Large intestine (tissue), 3 donors: ENCODE results near the gene PRCD. TPM values are rescaled to one million over a fixed set of nuclear protein-coding genes. Genes with fewer than 3 reads are reported as not detected.

Experiments used
- DNase-seq, 2 donors: peaks; one replicate each; pipeline versions ENCODE4 v3.0.0 to v3.0.0-alpha.2; 2013
- H3K27ac ChIP-seq: one replicate; pipeline ENCODE4 v1.5.1; 2013; ENCODE audit warnings: low read length
- H3K27me3 ChIP-seq: 2 replicates; pipeline ENCODE4 v1.6.1; 2013; ENCODE audit warnings: low read length; ENCODE audit not compliant: control insufficient read depth, insufficient read depth
- H3K36me3 ChIP-seq: 2 replicates; pipeline ENCODE4 v1.6.1; 2013; ENCODE audit warnings: low read length; ENCODE audit not compliant: control insufficient read depth, insufficient read depth
- H3K4me1 ChIP-seq: one replicate; pipeline ENCODE4 v1.6.1; 2013; ENCODE audit warnings: low read length; ENCODE audit not compliant: control insufficient read depth, insufficient read depth
- H3K4me3 ChIP-seq: one replicate; pipeline ENCODE4 v1.5.1; 2013; ENCODE audit warnings: low read length
- H3K9me3 ChIP-seq: one replicate; pipeline ENCODE4 v1.6.1; 2013; ENCODE audit warnings: mild to moderate bottlenecking, low read depth, low read length, moderate library complexity; ENCODE audit not compliant: control insufficient read depth
- WGBS: methylation state at CpG from one replicate; pipeline ENCODE4 v1.1.5; 2013; ENCODE audit warnings: low lambda C conversion rate; ENCODE audit not compliant: insufficient coverage; 5-methylcytosine and 5-hydroxymethylcytosine counted together
- polyA plus RNA-seq: library from polyadenylated mRNA; unstranded; fragments of 120-200 nt; gene quantifications from one replicate; pipeline ENCODE4 v1.2.1, GENCODE V29; 2013

PRCD gene
- polyA plus RNA-seq, 1 donor, result 4.7 TPM

DNA sequence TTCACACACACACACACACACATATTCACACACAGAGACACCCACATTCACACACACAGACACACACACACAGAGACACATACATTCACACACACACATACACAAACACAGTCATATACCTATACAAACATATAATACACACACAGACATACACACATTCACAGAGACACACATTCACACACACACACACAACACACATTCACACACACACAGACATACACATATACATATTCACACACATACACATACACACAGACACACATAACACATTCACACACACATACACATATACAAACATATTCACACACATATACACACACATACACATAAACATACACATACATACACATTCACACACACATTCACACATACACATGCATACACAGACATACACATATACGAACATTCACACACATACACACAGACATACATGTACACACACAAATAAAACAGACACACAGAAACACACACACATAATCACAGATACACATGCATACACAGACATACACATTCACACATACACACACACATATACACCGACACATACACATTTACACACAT lies 7.9 kb downstream of the PRCD start:
- peaks cover 20% of the 10 kb centered on the region for H3K27me3 ChIP-seq
- no CpG with 5 or more reads among the region's 2 CpGs for WGBS
- peaks cover 12% of the 10 kb centered on the region for H3K4me1 ChIP-seq
- no peak overlapping the region for H3K4me3 ChIP-seq
- no peaks in the 10 kb centered on the region for H3K36me3 ChIP-seq
- H3K27ac ChIP-seq, result no peak overlapping the region
- peaks cover 3% of the 10 kb centered on the region for H3K9me3 ChIP-seq
- DNase-seq, result no peak

DNA sequence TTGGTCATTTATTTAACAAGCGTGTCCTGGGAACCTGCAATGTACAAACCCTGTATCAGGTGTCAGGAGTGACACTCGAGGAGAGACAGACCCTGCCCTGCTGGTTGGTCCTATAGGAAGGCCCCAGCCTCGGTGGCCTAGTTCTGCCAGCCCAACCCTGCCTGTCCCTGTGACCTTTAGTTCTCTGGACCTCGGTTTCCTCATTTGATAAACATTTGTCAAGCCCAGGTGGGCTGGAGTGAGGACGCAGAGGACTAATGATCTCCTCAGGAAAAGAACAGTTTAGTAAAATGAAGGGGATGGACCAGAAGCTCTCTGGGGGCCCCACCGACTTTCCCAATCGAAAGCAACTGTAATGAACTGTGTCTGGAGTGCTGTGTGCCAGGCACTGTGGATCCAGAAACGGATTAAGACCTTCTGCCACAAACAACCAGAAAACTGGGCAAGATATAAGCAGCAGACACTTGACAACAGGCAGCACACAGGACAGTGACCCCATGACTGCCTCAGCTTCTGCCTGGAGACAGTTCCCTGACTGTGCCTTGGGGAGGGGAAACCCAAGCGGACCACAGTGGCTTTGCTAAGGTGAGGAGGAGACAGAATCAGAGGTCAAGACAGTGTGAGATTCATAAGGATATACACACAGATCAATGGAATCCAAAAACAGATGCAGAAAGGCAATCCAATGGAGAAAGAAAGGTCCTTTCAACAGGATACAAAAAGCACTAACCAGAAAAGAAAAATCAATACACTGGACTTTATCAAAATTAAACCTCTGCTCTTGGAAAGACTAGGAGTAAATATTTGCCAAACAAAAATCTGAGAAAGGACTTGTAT lies 8.8 kb downstream of the PRCD start:
- WGBS, result no CpG with 5 or more reads among the region's 9 CpGs

DNA sequence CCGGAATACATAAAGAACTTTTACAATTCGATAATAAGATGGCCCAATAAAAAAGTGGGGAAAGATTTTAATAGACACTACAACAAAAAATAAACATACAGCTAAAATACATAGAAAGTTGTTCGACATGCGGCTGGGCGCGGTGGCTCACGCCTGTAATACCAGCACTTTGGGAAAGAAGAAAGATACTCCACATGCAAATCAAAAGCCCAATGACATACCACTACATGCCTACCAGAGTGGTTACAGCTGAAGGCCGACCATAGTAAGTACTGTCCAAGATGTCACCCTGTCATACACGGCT lies 9.3 kb downstream of the PRCD start:
- Histone ChIP-seq H3K27ac (no peak overlapping the region), H3K4me1 (peaks cover 12% of the 10 kb centered on the region), H3K4me3 (no peak overlapping the region), H3K36me3 (no peaks in the 10 kb centered on the region), H3K27me3 (peaks cover 7% of the 10 kb centered on the region), H3K9me3 (peaks cover under 1% of the 10 kb centered on the region)
- no peak for DNase-seq
- 91% methylated on average over 7 of the region's 9 CpGs for WGBS

More for the DNA sequence above, 8.8 kb downstream of the PRCD start:
- Histone ChIP-seq H3K36me3 (no peaks in the 10 kb centered on the region), H3K4me1 (peaks cover 12% of the 10 kb centered on the region), H3K27me3 (peaks cover 13% of the 10 kb centered on the region), H3K4me3 (no peak overlapping the region), H3K9me3 (peaks cover 3% of the 10 kb centered on the region), H3K27ac (no peak overlapping the region)
- DNase-seq, result no peak

DNA sequence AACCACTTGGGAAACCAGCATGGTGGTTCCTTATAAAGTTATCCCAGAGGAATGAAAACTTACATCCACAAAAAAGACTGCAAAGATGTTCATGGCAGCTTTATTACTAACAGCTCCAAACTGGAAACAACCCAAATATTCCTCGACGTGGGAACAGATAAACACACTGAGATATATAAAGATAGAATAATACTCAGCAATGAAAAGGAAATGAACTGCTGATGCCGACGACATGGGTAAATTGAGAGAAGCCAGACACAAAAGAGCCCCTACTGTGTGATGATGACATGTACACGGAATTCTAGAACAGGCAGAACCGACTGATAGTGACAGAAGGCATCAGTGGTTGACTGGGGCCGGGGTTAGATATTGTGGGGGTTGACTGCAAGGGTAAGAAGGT lies 9.7 kb downstream of the PRCD start:
- Histone ChIP-seq H3K4me1 (peaks cover 12% of the 10 kb centered on the region), H3K4me3 (no peak overlapping the region), H3K27ac (no peak overlapping the region), H3K27me3 (peaks cover 3% of the 10 kb centered on the region), H3K9me3 (no peaks in the 10 kb centered on the region), H3K36me3 (no peaks in the 10 kb centered on the region)
- no CpG with 5 or more reads among the region's 7 CpGs for WGBS
- DNase-seq, result no peak

DNA sequence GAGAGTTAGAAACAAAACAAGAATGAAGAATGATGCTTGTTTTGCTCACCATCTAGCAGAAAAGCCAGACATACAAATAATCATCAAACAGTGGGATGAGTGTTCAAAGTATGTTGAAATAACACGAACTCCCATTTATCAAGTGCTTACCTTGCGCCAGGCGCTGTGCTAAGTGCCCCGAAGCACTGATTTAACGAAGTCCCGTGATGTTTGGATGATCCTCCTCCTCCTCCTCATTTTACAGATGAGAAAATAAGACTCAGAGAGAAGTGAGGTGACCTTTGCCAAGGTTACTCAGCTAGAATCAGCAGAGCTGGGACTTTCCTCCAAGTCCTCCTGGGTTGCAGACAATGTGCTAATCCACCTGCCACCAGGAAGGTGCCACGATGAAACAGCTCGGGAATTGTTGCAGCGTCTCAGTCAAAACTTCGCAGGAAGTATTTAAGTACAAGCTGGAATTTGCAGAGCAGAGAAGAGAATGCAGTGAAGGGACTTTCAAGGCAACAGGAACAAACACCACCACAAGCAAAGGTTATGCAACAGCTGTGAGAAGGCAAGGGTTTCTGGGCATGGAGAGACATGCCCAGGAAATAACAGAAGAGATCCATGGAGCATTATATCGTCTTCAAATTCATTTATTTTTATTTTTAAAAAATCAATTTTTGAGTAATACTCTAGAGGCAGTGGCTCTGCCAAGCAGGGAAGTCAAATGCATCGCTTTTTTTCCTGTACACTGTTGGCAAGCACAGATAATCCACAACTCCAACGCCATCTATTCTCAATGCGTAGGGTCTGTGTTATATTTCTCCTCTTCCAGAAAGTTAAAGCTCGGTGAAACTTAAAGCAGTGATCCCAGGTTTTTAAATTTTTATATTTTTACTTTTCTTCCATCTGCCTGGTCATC lies 11.1 kb downstream of the PRCD start:
- no peak overlapping the region for H3K27ac ChIP-seq
- H3K36me3 ChIP-seq, result no peaks in the 10 kb centered on the region
- H3K9me3 ChIP-seq, result no peaks in the 10 kb centered on the region
- DNase-seq, result peak in 1 of 2 donors; percentile 36
- WGBS, result 100% methylated on average over 2 of the region's 15 CpGs
- H3K4me1 ChIP-seq, result peaks cover 12% of the 10 kb centered on the region
- no peak overlapping the region for H3K4me3 ChIP-seq
- H3K27me3 ChIP-seq, result no peaks in the 10 kb centered on the region

DNA sequence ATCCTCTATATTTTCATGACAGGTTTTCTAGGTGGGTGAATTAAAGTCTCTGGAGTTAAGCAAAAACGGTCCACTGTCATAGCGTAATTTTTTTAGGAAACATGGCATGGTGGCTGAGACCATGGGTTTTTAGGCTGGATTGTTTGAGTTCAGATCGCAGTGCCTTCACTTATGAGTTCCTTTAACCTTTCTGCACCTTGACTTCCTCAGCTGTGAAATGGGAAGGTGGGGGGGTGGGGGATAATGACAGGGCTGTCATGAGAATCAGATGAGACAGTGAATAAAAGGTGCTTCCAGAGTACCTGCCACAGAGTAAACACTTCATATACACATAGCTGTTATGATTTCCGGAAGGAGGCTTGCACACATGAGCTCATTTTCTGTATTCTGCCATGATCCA lies 11.8 kb downstream of the PRCD start:
- no peak for DNase-seq
- Histone ChIP-seq H3K9me3 (no peaks in the 10 kb centered on the region), H3K27ac (no peak overlapping the region), H3K4me3 (no peak overlapping the region), H3K4me1 (peaks cover 13% of the 10 kb centered on the region), H3K27me3 (no peaks in the 10 kb centered on the region), H3K36me3 (no peaks in the 10 kb centered on the region)
- no CpG with 5 or more reads among the region's 4 CpGs for WGBS

DNA sequence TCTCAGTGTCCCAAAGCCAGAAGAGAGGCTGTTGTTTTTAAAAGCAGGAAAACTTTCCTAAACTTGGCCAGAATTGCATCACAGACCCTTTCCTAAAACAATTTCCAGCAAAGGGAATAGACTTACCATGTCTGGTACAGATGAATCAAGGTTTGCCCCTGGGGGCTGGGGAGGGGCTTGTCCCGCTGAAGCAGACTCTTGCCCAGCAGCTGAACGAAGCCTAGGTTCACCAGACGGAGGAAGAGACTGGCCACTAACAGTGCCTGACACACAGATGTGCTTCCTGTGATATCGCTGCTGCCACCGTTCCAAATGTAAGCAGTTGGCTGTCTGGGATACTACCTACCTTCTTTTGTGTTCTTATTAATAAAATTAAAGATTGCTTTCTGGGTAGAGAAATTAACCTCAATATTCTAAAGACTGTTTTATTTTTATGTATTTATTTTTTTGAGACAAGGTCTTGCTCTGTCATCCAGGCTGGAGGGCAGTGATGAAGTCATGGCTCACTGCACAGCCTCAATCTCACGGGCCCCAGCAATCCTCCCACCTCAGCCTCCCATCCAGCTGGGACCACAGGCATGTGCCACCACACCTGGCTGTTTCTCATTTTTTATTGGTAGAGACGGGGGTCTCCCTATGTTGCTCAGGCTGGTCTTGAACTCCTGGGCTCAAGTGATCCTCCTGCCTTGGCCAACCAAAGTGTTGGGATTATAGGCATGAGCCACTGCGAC lies 13.5 kb downstream of the PRCD start:
- peaks cover 9% of the 10 kb centered on the region for H3K4me1 ChIP-seq
- no peak for DNase-seq
- no peak overlapping the region for H3K4me3 ChIP-seq
- no peaks in the 10 kb centered on the region for H3K36me3 ChIP-seq
- no peaks in the 10 kb centered on the region for H3K27me3 ChIP-seq
- no peaks in the 10 kb centered on the region for H3K9me3 ChIP-seq
- no CpG with 5 or more reads among the region's 8 CpGs for WGBS
- no peak overlapping the region for H3K27ac ChIP-seq

DNA sequence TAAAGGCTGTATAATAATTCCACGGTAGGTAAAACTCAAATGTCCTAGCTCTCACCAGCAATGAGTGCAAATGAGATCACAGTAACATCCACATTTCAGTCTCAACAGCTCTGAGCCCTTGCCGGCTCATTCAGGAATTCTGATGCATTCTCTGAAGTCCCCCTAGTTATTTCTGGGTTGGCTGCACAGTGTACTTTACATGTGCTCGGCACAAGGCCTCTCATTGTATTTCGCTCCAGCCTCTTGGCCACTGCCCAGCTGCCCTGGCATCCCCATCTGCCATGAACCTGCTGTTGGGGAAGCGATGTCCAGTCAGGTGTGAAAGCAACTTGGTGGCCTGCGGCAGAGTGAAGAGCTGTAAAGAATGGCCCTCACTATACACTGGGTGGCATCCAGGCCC lies 14.3 kb downstream of the PRCD start:
- no peak overlapping the region for H3K27ac ChIP-seq
- WGBS, result no CpG with 5 or more reads among the region's 6 CpGs
- no peak for DNase-seq
- H3K9me3 ChIP-seq, result no peaks in the 10 kb centered on the region
- peaks cover 13% of the 10 kb centered on the region for H3K4me1 ChIP-seq
- H3K27me3 ChIP-seq, result no peaks in the 10 kb centered on the region
- no peak overlapping the region for H3K4me3 ChIP-seq
- H3K36me3 ChIP-seq, result no peaks in the 10 kb centered on the region

DNA sequence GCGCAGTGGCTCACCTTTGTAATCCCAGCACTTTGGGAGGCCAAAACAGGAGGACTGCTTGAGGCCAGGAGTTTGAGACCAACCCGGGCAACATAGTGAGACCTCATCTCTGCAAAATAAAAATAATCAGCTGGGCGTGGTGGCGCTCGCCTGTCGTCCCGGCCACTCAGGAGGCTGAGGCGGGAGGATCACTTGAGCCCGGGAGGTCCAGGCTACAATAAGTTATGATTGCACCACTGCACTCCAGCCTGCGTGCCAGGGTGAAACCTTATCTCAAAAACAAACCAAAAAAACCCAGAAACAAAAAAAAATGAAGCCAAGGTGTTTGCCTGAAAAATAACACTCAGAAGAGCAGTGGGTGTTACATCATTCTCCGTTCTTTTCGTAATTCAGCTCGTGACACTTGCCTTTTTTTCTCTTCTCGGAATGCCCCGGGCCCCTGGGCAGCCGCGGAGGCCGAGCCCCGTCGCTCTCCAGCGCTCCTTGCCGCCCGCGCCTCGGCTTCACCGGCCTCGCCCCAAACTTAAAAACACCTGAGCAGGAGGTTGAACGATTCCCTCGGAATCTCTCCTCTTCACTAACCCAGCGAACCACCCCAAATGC lies 17.0 kb downstream of the PRCD start:
- Histone ChIP-seq H3K4me1 (peaks cover 14% of the 10 kb centered on the region), H3K4me3 (peak overlapping the region; percentile 70), H3K27me3 (no peaks in the 10 kb centered on the region), H3K27ac (peak overlapping the region; percentile 73), H3K36me3 (peaks cover 16% of the 10 kb centered on the region), H3K9me3 (no peaks in the 10 kb centered on the region)
- WGBS, result no CpG with 5 or more reads among the region's 30 CpGs
- DNase-seq, result no peak
